Measurements from ENCODE around the gene SNRNP25. TPM values are rescaled to one million over a fixed set of nuclear protein-coding genes. Genes with fewer than 3 reads are reported as not detected.

Gene SNRNP25
- total and polyA plus RNA-seq, 5 donors from 2014 or later: 9.4 to 29.1 (median 19.3) TPM

GRCh38 chr16:74051-74746 lies 20.6 kb downstream of the SNRNP25 start:
- Histone ChIP-seq H3K36me3 (ENCODE audit: control insufficient read depth, insufficient read depth, low read length) (no peaks in the 10 kb centered on the region), H3K9me3 (ENCODE audit: control insufficient read depth in 2 of 2, low read length in 2 of 2) (no peaks in the 10 kb centered on the region), H3K4me3 (ENCODE audit: low read depth, low read length) (no peak overlapping the region), H3K27me3 (ENCODE audit: control insufficient read depth, insufficient read depth, low read length) (peaks cover 13% of the 10 kb centered on the region), H3K4me1 (ENCODE audit: control insufficient read depth, insufficient read depth, low read length, poor library complexity, severe bottlenecking) (peaks cover 35% of the 10 kb centered on the region), H3K27ac (ENCODE audit: insufficient read depth, low read length, poor library complexity, severe bottlenecking) (no peak overlapping the region)
- ATAC-seq (ENCODE audit: low read depth in 2 of 2) (no peak), DNase-seq (no peak)
- Mint-ChIP-seq H3K4me1 (peaks cover 0 to 29% (median 7%) of the 10 kb centered on the region in 4 donors), H3K4me3 (peak overlapping the region in 2 of 4 donors; percentile 65 to 82), H3K9me3 (no peaks in the 10 kb centered on the region), H3K36me3 (no peaks in the 10 kb centered on the region), H3K27me3 (peaks cover 26% of the 10 kb centered on the region), H3K27ac (no peak overlapping the region)

- Mint-ChIP-seq H3K4me3 (peak overlapping the region in 3 of 4 donors; percentile 53 to 82 (median 65)), H3K36me3 (no peaks in the 10 kb centered on the region), H3K9me3 (no peaks in the 10 kb centered on the region), H3K27ac (peak overlapping the region in 1 of 3 donors; percentile 21), H3K27me3 (peaks cover 26% of the 10 kb centered on the region), H3K4me1 (peaks cover 0 to 35% (median 8%) of the 10 kb centered on the region in 4 donors)
- H3K27me3 ChIP-seq (ENCODE audit: control insufficient read depth, insufficient read depth, low read length): peaks cover 13% of the 10 kb centered on the region
- no peaks in the 10 kb centered on the region for H3K36me3 ChIP-seq (ENCODE audit: control insufficient read depth, insufficient read depth, low read length)
- DNase-seq: no peak
- H3K4me3 ChIP-seq (ENCODE audit: low read depth, low read length): no peak overlapping the region
- no peak for ATAC-seq (ENCODE audit: low read depth in 2 of 2)
- H3K9me3 ChIP-seq (ENCODE audit: control insufficient read depth in 2 of 2, low read length in 2 of 2): no peaks in the 10 kb centered on the region
- H3K4me1 ChIP-seq (ENCODE audit: control insufficient read depth, insufficient read depth, low read length, poor library complexity, severe bottlenecking): peaks cover 35% of the 10 kb centered on the region
- no peak overlapping the region for H3K27ac ChIP-seq (ENCODE audit: insufficient read depth, low read length, poor library complexity, severe bottlenecking)
These were observed 21.2 kb downstream of the SNRNP25 start for GRCh38 chr16:74747-75334.

DNA sequence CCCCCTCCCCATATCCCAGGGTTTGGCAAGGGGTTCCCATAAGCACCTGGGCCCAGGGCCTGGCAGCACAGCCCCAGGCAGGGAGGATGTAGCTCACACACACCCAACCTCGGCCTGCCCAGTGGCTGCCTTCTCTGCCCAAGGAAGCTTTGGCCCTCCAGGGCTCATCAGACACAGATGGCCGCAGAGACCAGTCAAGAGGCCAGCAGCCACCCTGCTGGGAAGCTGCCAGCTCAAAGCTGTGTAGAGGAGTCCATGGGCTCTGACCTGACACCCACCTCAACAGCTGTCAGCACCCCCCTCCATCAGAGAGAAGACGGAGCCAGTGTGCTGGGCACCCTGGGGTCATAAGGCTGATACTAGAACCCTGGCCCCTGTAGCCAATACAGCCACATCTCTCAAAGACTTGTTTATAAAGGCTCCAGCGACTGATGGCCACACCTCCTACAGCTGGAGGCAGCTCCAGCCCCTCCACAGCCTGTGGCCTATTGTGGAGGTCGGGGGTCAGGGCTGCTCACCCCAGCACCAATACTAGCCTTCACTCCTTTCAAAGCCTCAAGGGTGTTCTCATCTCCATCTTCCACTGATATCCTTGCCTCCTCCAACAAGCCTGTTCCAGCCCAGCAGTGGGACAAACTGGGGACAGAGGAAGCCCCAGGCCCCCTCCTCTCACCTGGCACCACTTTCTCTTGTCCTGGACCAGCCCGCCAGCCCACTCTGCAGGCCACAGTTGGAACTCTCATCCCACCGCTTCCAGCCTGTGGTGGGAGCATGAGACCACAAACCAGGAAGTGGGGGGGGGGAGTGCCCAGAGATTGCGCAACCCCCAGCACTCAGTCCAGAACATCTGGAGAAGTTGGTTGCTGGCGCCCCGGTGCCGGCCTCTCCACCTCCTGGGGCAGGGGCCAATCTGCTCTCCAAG lies 22.2 kb downstream of the SNRNP25 start:
- Mint-ChIP-seq H3K4me3 (peak overlapping the region; percentile 5 to 86 (median 62)), H3K36me3 (no peaks in the 10 kb centered on the region), H3K27ac (peak overlapping the region in 1 of 3 donors; percentile 74), H3K9me3 (no peaks in the 10 kb centered on the region), H3K27me3 (peaks cover 21% of the 10 kb centered on the region), H3K4me1 (peaks cover 0 to 43% (median 8%) of the 10 kb centered on the region in 4 donors)
- Histone ChIP-seq H3K9me3 (ENCODE audit: control insufficient read depth in 2 of 2, low read length in 2 of 2) (no peaks in the 10 kb centered on the region), H3K27me3 (ENCODE audit: control insufficient read depth, insufficient read depth, low read length) (peaks cover 9% of the 10 kb centered on the region), H3K4me1 (ENCODE audit: control insufficient read depth, insufficient read depth, low read length, poor library complexity, severe bottlenecking) (peaks cover 35% of the 10 kb centered on the region), H3K4me3 (ENCODE audit: low read depth, low read length) (no peak overlapping the region), H3K27ac (ENCODE audit: insufficient read depth, low read length, poor library complexity, severe bottlenecking) (no peak overlapping the region), H3K36me3 (ENCODE audit: control insufficient read depth, insufficient read depth, low read length) (no peaks in the 10 kb centered on the region)
- no peak for DNase-seq
- no peak for ATAC-seq (ENCODE audit: low read depth in 2 of 2)

- peaks cover 0 to 43% (median 8%) of the 10 kb centered on the region in 4 donors for H3K4me1 Mint-ChIP-seq
- peak overlapping the region; percentile 80 to 86 (median 83) for H3K4me3 Mint-ChIP-seq
- peaks cover 16% of the 10 kb centered on the region for H3K27me3 Mint-ChIP-seq
- Histone ChIP-seq H3K27ac (ENCODE audit: insufficient read depth, low read length, poor library complexity, severe bottlenecking) (no peak overlapping the region), H3K9me3 (ENCODE audit: control insufficient read depth in 2 of 2, low read length in 2 of 2) (no peaks in the 10 kb centered on the region), H3K36me3 (ENCODE audit: control insufficient read depth, insufficient read depth, low read length) (no peaks in the 10 kb centered on the region), H3K4me1 (ENCODE audit: control insufficient read depth, insufficient read depth, low read length, poor library complexity, severe bottlenecking) (peaks cover 35% of the 10 kb centered on the region), H3K27me3 (ENCODE audit: control insufficient read depth, insufficient read depth, low read length) (peaks cover 9% of the 10 kb centered on the region), H3K4me3 (ENCODE audit: low read depth, low read length) (no peak overlapping the region)
- H3K27ac Mint-ChIP-seq: peak overlapping the region in 1 of 3 donors; percentile 74
- peak in 1 of 3 donors; percentile 33 for DNase-seq
- no peak for ATAC-seq (ENCODE audit: low read depth in 2 of 2)
- no peaks in the 10 kb centered on the region for H3K36me3 Mint-ChIP-seq
- H3K9me3 Mint-ChIP-seq: no peaks in the 10 kb centered on the region
These were observed 23.1 kb downstream of the SNRNP25 start for GRCh38 chr16:76535-77272.

GRCh38 chr16:77273-77806 lies 23.7 kb downstream of the SNRNP25 start:
- peaks cover 16% of the 10 kb centered on the region for H3K27me3 Mint-ChIP-seq
- no peaks in the 10 kb centered on the region for H3K36me3 Mint-ChIP-seq
- H3K4me3 ChIP-seq (ENCODE audit: low read depth, low read length): no peak overlapping the region
- no peaks in the 10 kb centered on the region for H3K36me3 ChIP-seq (ENCODE audit: control insufficient read depth, insufficient read depth, low read length)
- ATAC-seq (ENCODE audit: low read depth in 2 of 2) (peak in 1 of 2 donors; percentile 35), DNase-seq (peak; percentile 13 to 54 (median 19))
- peak overlapping the region in 1 of 3 donors; percentile 81 for H3K27ac Mint-ChIP-seq
- peak overlapping the region; percentile 80 to 86 (median 83) for H3K4me3 Mint-ChIP-seq
- H3K9me3 Mint-ChIP-seq: no peaks in the 10 kb centered on the region
- peaks cover 9% of the 10 kb centered on the region for H3K27me3 ChIP-seq (ENCODE audit: control insufficient read depth, insufficient read depth, low read length)
- no peaks in the 10 kb centered on the region for H3K9me3 ChIP-seq (ENCODE audit: control insufficient read depth in 2 of 2, low read length in 2 of 2)
- H3K4me1 ChIP-seq (ENCODE audit: control insufficient read depth, insufficient read depth, low read length, poor library complexity, severe bottlenecking): peaks cover 35% of the 10 kb centered on the region
- peaks cover 0 to 43% (median 8%) of the 10 kb centered on the region in 4 donors for H3K4me1 Mint-ChIP-seq
- H3K27ac ChIP-seq (ENCODE audit: insufficient read depth, low read length, poor library complexity, severe bottlenecking): peak overlapping the region; percentile 41

GRCh38 chr16:77807-78443 lies 24.3 kb downstream of the SNRNP25 start, which contains the start of gene MPG:
Gene MPG (plus strand): TSS chr16:78225. CDS start chr16:78310, 85 bp downstream.
- Histone ChIP-seq H3K27me3 (ENCODE audit: control insufficient read depth, insufficient read depth, low read length) (peaks cover 6% of the 10 kb centered on the region), H3K9me3 (ENCODE audit: control insufficient read depth in 2 of 2, low read length in 2 of 2) (no peaks in the 10 kb centered on the region), H3K27ac (ENCODE audit: insufficient read depth, low read length, poor library complexity, severe bottlenecking) (peak within 1 kb of the TSS; percentile 60), H3K4me3 (ENCODE audit: low read depth, low read length) (peak within 1 kb of the TSS; percentile 55), H3K4me1 (ENCODE audit: control insufficient read depth, insufficient read depth, low read length, poor library complexity, severe bottlenecking) (peaks cover 30% of the 10 kb centered on the region), H3K36me3 (ENCODE audit: control insufficient read depth, insufficient read depth, low read length) (no peaks in the 10 kb centered on the region)
- no peaks in the 10 kb centered on the region for H3K9me3 Mint-ChIP-seq
- peaks cover 14% of the 10 kb centered on the region for H3K27me3 Mint-ChIP-seq
- ATAC-seq (ENCODE audit: low read depth in 2 of 2) (peak; percentile 71 to 77), DNase-seq (peak; percentile 77 to 82 (median 80))
- H3K4me3 Mint-ChIP-seq: peak within 1 kb of the TSS; percentile 89 to 92 (median 90)
- H3K27ac Mint-ChIP-seq: peak within 1 kb of the TSS; percentile 32 to 85 (median 84)
- peaks cover 0 to 43% (median 8%) of the 10 kb centered on the region in 4 donors for H3K4me1 Mint-ChIP-seq
- no peaks in the 10 kb centered on the region for H3K36me3 Mint-ChIP-seq

Measured in CD4-positive, CD25-positive, alpha-beta regulatory T cell (primary cell).